Neural progenitor cell (in vitro differentiated cells): Measurements from ENCODE around the gene CLDN18. TPM values are rescaled to one million over a fixed set of nuclear protein-coding genes. Genes with fewer than 3 reads are reported as not detected.

Source experiments
- DNase-seq: peaks from one replicate; pipeline ENCODE4 v3.0.0-alpha.2; 2016; ENCODE audit warnings: low spot score
- H2AFZ ChIP-seq: fragments of 200-600 bp; sonication (generic); replicated peaks from 2 replicates; pipeline ENCODE4 v1.6.1; 2016; ENCODE audit warnings: antibody characterized with exemption
- H3F3A ChIP-seq: fragments of 200-600 bp; sonication (generic); 2 replicates; pipeline ENCODE4 v1.6.1; 2016; ENCODE audit warnings: antibody characterized with exemption, low read depth
- H3K27ac ChIP-seq: fragments of 200-600 bp; sonication (generic); 2 replicates; pipeline ENCODE4 v1.5.1; 2016; ENCODE audit warnings: mild to moderate bottlenecking
- H3K27me3 ChIP-seq: fragments of 200-600 bp; sonication (generic); 2 replicates; pipeline ENCODE4 v1.6.1; 2016; ENCODE audit warnings: mild to moderate bottlenecking, moderate library complexity
- H3K36me3 ChIP-seq: fragments of 200-600 bp; sonication (generic); 2 replicates; pipeline ENCODE4 v1.5.1; 2016
- H3K4me1 ChIP-seq: fragments of 200-600 bp; sonication (generic); 2 replicates; pipeline ENCODE4 v1.6.1; 2016; ENCODE audit warnings: mixed run types
- H3K4me2 ChIP-seq: fragments of 200-600 bp; sonication (generic); 2 replicates; pipeline ENCODE4 v1.6.1; 2016
- H3K4me3 ChIP-seq: fragments of 200-600 bp; sonication (generic); 2 replicates; pipeline ENCODE4 v1.5.1; 2016
- H3K79me2 ChIP-seq: fragments of 200-600 bp; sonication (generic); 2 replicates; pipeline ENCODE4 v1.6.1; 2016; ENCODE audit warnings: low read depth
- H3K9ac ChIP-seq: fragments of 200-600 bp; sonication (generic); 2 replicates; pipeline ENCODE4 v1.6.1; 2016
- H3K9me3 ChIP-seq: fragments of 200-600 bp; sonication (generic); 2 replicates; pipeline ENCODE4 v1.5.1; 2016; ENCODE audit warnings: low read depth
- H4K20me1 ChIP-seq: fragments of 200-600 bp; sonication (generic); 2 replicates; pipeline ENCODE4 v1.6.1; 2016; ENCODE audit warnings: low read depth
- H3K27ac Mint-ChIP-seq: 3 replicates; pipeline ENCODE4 v1.8.0; 2021; ENCODE audit warnings: mixed read lengths
- H3K27me3 Mint-ChIP-seq: 2 replicates; pipeline ENCODE4 v1.8.0; 2022; ENCODE audit warnings: low read depth, mild to moderate bottlenecking, inconsistent platforms, moderate library complexity, mixed read lengths; ENCODE audit not compliant: insufficient read depth
- H3K36me3 Mint-ChIP-seq: 3 replicates; pipeline ENCODE4 v1.8.0; 2021; ENCODE audit warnings: mixed read lengths
- H3K4me1 Mint-ChIP-seq: 3 replicates; pipeline ENCODE4 v1.8.0; 2021; ENCODE audit warnings: mixed read lengths
- H3K4me3 Mint-ChIP-seq: 3 replicates; pipeline ENCODE4 v1.8.0; 2021; ENCODE audit warnings: mild to moderate bottlenecking, moderate library complexity, mixed read lengths
- H3K9me3 Mint-ChIP-seq: 3 replicates; pipeline ENCODE4 v1.8.0; 2020; ENCODE audit warnings: mixed read lengths
- EZH2 ChIP-seq: fragments of 200-600 bp; sonication (generic); IDR thresholded peaks from 2 replicates; pipeline ENCODE4 v1.6.1; 2017; ENCODE audit warnings: antibody characterized with exemption, mild to moderate bottlenecking, moderate library complexity
- EZH2phosphoT487 ChIP-seq: fragments of 200-600 bp; sonication (generic); IDR thresholded peaks from 2 replicates; pipeline ENCODE4 v1.6.1; 2017; ENCODE audit warnings: antibody characterized with exemption
- total RNA-seq: library from RNA; depleted of rRNA; stranded (reverse); fragments of >200 nt; gene quantifications from 2 replicates; pipeline ENCODE4 v1.2.3, GENCODE V29; 2015; ENCODE audit warnings: low replicate concordance
- TF ChIP-seq, protein P1 (sequence below): fragments of 200-600 bp; sonication (generic); IDR thresholded peaks from 2 replicates; pipeline ENCODE4 v1.5.1; 2017; ENCODE audit warnings: antibody characterized with exemption, mild to moderate bottlenecking

CLDN18 gene
- total RNA-seq, 1 donor from 2014 or later = not detected

GRCh38 chr3:138027821-138028220, 17.9 kb downstream of the CLDN18 start:
- Histone ChIP-seq H3K9ac (no peak overlapping the region), H3K4me2 (no peak overlapping the region), H3K79me2 (no peaks in the 10 kb centered on the region), H4K20me1 (no peaks in the 10 kb centered on the region), H3F3A (no peaks in the 10 kb centered on the region), H3K4me1 (no peaks in the 10 kb centered on the region), H2AFZ (no peak overlapping the region), H3K27me3 (no peaks in the 10 kb centered on the region), H3K9me3 (no peaks in the 10 kb centered on the region), H3K4me3 (no peak overlapping the region), H3K36me3 (no peaks in the 10 kb centered on the region), H3K27ac (no peak overlapping the region)
- TF ChIP-seq EZH2phosphoT487 (no peak), EZH2 (no peak)
- TF ChIP-seq, protein P1, sequence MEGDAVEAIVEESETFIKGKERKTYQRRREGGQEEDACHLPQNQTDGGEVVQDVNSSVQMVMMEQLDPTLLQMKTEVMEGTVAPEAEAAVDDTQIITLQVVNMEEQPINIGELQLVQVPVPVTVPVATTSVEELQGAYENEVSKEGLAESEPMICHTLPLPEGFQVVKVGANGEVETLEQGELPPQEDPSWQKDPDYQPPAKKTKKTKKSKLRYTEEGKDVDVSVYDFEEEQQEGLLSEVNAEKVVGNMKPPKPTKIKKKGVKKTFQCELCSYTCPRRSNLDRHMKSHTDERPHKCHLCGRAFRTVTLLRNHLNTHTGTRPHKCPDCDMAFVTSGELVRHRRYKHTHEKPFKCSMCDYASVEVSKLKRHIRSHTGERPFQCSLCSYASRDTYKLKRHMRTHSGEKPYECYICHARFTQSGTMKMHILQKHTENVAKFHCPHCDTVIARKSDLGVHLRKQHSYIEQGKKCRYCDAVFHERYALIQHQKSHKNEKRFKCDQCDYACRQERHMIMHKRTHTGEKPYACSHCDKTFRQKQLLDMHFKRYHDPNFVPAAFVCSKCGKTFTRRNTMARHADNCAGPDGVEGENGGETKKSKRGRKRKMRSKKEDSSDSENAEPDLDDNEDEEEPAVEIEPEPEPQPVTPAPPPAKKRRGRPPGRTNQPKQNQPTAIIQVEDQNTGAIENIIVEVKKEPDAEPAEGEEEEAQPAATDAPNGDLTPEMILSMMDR = no peak
- H3K27me3 Mint-ChIP-seq = peaks cover 2% of the 10 kb centered on the region
- no peak overlapping the region for H3K27ac Mint-ChIP-seq
- H3K4me3 Mint-ChIP-seq = no peak overlapping the region
- no peaks in the 10 kb centered on the region for H3K4me1 Mint-ChIP-seq
- DNase-seq = no peak
- no peaks in the 10 kb centered on the region for H3K9me3 Mint-ChIP-seq
- H3K36me3 Mint-ChIP-seq = peaks cover 12% of the 10 kb centered on the region

GRCh38 chr3:138030734-138031280, 20.8 kb downstream of the CLDN18 start:
- no peaks in the 10 kb centered on the region for H3K36me3 ChIP-seq
- no peak overlapping the region for H3K27ac Mint-ChIP-seq
- no peak overlapping the region for H3K27ac ChIP-seq
- H3K27me3 ChIP-seq = no peaks in the 10 kb centered on the region
- peaks cover 2% of the 10 kb centered on the region for H3K27me3 Mint-ChIP-seq
- no peaks in the 10 kb centered on the region for H3K9me3 ChIP-seq
- no peak for DNase-seq
- no peaks in the 10 kb centered on the region for H3K79me2 ChIP-seq
- no peak overlapping the region for H2AFZ ChIP-seq
- H3K9ac ChIP-seq = no peak overlapping the region
- H3F3A ChIP-seq = no peaks in the 10 kb centered on the region
- no peaks in the 10 kb centered on the region for H3K9me3 Mint-ChIP-seq
- H3K4me3 Mint-ChIP-seq = no peak overlapping the region
- H4K20me1 ChIP-seq = no peaks in the 10 kb centered on the region
- H3K4me1 Mint-ChIP-seq = no peaks in the 10 kb centered on the region
- H3K4me2 ChIP-seq = no peak overlapping the region
- TF ChIP-seq EZH2phosphoT487 = no peak
- TF ChIP-seq EZH2 = no peak
- TF ChIP-seq, protein P1 = no peak
- peaks cover 7% of the 10 kb centered on the region for H3K36me3 Mint-ChIP-seq
- H3K4me1 ChIP-seq = no peaks in the 10 kb centered on the region
- H3K4me3 ChIP-seq = no peak overlapping the region

GRCh38 chr3:138031536-138031935, 21.6 kb downstream of the CLDN18 start:
- Histone ChIP-seq H3K36me3 (no peaks in the 10 kb centered on the region), H3K4me3 (no peak overlapping the region), H3K27me3 (no peaks in the 10 kb centered on the region), H3F3A (no peaks in the 10 kb centered on the region), H3K4me2 (no peak overlapping the region), H3K9ac (no peak overlapping the region), H3K27ac (no peak overlapping the region), H3K9me3 (no peaks in the 10 kb centered on the region), H3K79me2 (no peaks in the 10 kb centered on the region), H3K4me1 (no peaks in the 10 kb centered on the region), H2AFZ (no peak overlapping the region), H4K20me1 (no peaks in the 10 kb centered on the region)
- H3K4me3 Mint-ChIP-seq = no peak overlapping the region
- TF ChIP-seq EZH2phosphoT487 = no peak
- no peak for TF ChIP-seq EZH2
- TF ChIP-seq, protein P1 = no peak
- DNase-seq = no peak
- no peak overlapping the region for H3K27ac Mint-ChIP-seq
- peaks cover 2% of the 10 kb centered on the region for H3K27me3 Mint-ChIP-seq
- H3K4me1 Mint-ChIP-seq = no peaks in the 10 kb centered on the region
- H3K36me3 Mint-ChIP-seq = peaks cover 5% of the 10 kb centered on the region
- H3K9me3 Mint-ChIP-seq = no peaks in the 10 kb centered on the region
